A204.1 (cell line): ENCODE measurements around the gene COMMD2.

Source experiments
- FAIRE-seq: peaks from 2 replicates; lab custom pipeline; 2012; peaks lifted over from hg19 to GRCh38; lab: Jason Lieb, UNC

The COMMD2 gene

DNA sequence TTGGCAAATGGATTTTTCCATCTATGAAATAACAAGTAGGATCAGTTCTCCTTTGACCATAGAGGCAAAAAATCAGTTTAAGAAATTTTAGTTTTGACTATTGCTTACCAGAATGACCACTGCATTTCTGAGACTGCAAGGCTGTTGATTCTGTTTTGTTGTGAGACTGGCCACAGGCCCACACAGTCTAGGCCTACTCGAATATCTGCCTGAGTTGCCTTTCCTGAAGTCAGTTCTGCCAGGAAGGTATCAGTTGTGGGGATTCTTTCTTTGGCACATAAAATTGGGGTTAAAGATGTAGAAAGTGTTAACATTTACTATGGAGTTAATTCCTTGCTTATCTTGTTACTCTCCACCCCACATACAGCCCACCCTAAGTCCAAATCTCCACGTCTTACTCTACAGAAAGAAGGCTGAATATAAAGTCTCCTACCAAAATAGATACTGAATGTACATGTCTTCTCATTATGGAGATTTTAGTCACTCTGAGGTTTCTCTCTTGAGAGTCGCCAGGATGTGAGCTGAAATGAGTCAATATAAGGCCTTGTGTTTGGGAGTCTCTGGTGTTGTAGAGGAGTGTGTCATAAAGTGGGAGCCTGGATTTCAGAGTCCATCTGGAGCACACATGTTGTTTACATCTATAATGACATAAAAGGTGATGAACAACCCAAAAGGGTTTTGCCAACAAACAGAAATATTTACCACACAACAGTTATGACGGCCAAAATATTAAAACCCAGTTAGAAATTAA, 49.4 kb downstream of the COMMD2 start:
- no peak for FAIRE-seq

DNA sequence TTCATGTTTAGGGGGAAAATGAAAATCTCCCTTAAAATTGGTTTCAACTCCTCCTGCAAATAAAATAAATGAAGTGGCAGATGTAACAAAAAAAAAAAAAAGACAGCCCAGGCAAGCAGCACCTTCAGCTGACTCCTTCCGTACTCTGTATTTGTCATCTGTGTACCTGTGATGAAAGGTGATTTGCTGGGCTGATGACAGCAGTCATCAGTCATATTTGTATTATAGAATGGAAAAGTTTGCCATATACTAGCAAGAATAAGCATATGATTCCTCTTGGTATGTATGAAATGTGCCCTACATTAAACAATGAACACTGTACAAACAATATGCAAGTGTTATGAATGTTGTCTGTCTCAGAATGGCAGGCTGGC, 50.3 kb downstream of the COMMD2 start:
- FAIRE-seq = no peak

DNA sequence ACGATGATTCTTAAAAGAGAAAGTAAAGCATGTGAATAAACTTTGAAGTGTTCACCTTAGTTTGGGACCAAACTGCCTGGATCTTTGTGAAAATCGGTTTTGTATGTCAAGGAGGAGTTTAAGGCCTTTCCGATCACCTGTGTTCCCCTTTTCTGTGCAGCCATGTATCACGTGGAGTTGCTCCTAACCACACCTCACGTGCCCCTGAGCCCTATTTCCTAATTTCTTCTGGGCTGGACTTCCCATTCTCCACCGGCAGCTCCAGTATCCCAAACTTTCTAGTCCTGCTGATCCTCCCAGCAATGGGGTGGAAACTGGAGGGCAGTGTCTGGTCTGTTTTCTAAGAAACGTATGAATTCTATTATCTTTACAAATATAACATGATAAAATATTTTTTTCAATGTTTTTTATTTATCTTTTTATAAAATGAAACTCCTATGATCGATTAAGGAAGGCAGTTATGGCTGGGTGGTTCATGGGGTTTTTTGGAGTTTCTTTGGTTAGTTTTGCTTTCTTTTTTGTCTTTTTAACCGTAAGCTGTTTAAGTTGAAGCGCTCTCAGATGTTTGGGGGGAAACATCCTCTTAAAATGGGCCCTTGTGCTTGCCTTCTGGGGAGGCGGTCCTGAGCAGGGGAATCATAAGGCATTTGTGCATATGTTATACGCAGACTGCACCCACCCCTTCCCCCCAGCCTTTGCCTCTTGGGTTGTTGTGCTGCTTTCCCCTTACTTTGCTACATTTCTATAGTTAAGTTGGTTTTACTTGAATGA, 50.9 kb downstream of the COMMD2 start:
- FAIRE-seq = no peak
